Stimulated activated CD8-positive, alpha-beta memory T cell treated with anti-CD3 and anti-CD28 coated beads, Interleukin-15, amount 100 ng/mL, for 4 hours (primary cell): ENCODE measurements around the gene LTBP2.
A peak's percentile ranks its signal among the peaks of the same experiment; 100 is the strongest.

ENCODE experiments used
- DNase-seq, 2 donors: peaks; one replicate each; pipeline ENCODE4 v3.0.0-alpha.2; 2020; ENCODE audit warnings: low read depth in 2 of 2

LTBP2 gene

GRCh38 chr14:74612350-74613021 is 449 bp upstream of the LTBP2 start:
- peak; percentile 37 to 59 for DNase-seq

- no peak for DNase-seq
Measured at GRCh38 chr14:74610866-74611649, 979 bp downstream of the LTBP2 start.

- DNase-seq, result no peak
Measured at GRCh38 chr14:74610199-74610865, 1.7 kb downstream of the LTBP2 start.

- no peak for DNase-seq
Measured at GRCh38 chr14:74609721-74610120, 2.3 kb downstream of the LTBP2 start.

- peak; percentile 58 to 66 for DNase-seq
Measured at GRCh38 chr14:74608959-74609611, 3.0 kb downstream of the LTBP2 start.

GRCh38 chr14:74606727-74607126 is 5.3 kb downstream of the LTBP2 start:
- DNase-seq, result no peak

GRCh38 chr14:74605531-74606223 is 6.4 kb downstream of the LTBP2 start:
- DNase-seq, result no peak

- DNase-seq, result no peak
Measured at GRCh38 chr14:74604911-74605310, 7.1 kb downstream of the LTBP2 start.

- DNase-seq, result no peak
Measured at GRCh38 chr14:74604157-74604556, 7.9 kb downstream of the LTBP2 start.

GRCh38 chr14:74601982-74602381 is 10.1 kb downstream of the LTBP2 start:
- DNase-seq, result no peak

- no peak for DNase-seq
Measured at GRCh38 chr14:74599946-74600345, 12.1 kb downstream of the LTBP2 start.

GRCh38 chr14:74599321-74599761 is 12.7 kb downstream of the LTBP2 start:
- DNase-seq, result no peak

GRCh38 chr14:74596741-74597450 is 15.1 kb downstream of the LTBP2 start:
- no peak for DNase-seq

- DNase-seq, result no peak
Measured at GRCh38 chr14:74595006-74595735, 16.9 kb downstream of the LTBP2 start.

- no peak for DNase-seq
Measured at GRCh38 chr14:74594606-74595005, 17.4 kb downstream of the LTBP2 start.

- no peak for DNase-seq
Measured at GRCh38 chr14:74594029-74594428, 18.0 kb downstream of the LTBP2 start.

GRCh38 chr14:74593241-74593953 is 18.6 kb downstream of the LTBP2 start:
- DNase-seq, result no peak

GRCh38 chr14:74592476-74593201 is 19.4 kb downstream of the LTBP2 start:
- DNase-seq, result no peak

- DNase-seq, result no peak
Measured at GRCh38 chr14:74591899-74592298, 20.1 kb downstream of the LTBP2 start.
